Measurements from ENCODE around the gene PACS1. TPM values are rescaled to one million over a fixed set of nuclear protein-coding genes. Genes with fewer than 3 reads are reported as not detected.

The PACS1 gene
- total RNA-seq, 1 experiment from 2014 or later, result 41.1 TPM

- Histone ChIP-seq H3K27me3 (ENCODE audit: insufficient read depth, low read length) (no peaks in the 10 kb centered on the region), H3K9me3 (ENCODE audit: control insufficient read depth in 1 of 2, insufficient read depth in 1 of 2, low read depth in 1 of 2, low read length in 2 of 2) (0 out of 4 replicates have a peak, but pooled peaks cover 0 to 3% of the 10 kb centered on the region in 2 experiments), H3K9ac (ENCODE audit: low read length) (no peak overlapping the region), H3K4me2 (ENCODE audit: low read length) (no peak overlapping the region), H3K9me2 (ENCODE audit: insufficient read depth) (no peaks in the 10 kb centered on the region), H3K4me3 (replicated peaks in 1 of 2; ENCODE audit: low read depth in 1 of 2, low read length in 2 of 2) (no peak overlapping the region), H3K27ac (ENCODE audit: low read depth, low read length) (no peak overlapping the region), H3K36me3 (ENCODE audit: control insufficient read depth in 1 of 2, insufficient read depth in 2 of 2, low read length in 2 of 2) (no peaks in the 10 kb centered on the region), H3K4me1 (ENCODE audit: control insufficient read depth in 1 of 2, insufficient read depth in 2 of 2, low read length in 2 of 2) (no peaks in the 10 kb centered on the region), H4K20me1 (ENCODE audit: insufficient read depth) (no peaks in the 10 kb centered on the region), H3K79me2 (ENCODE audit: insufficient read depth, low read length) (no peaks in the 10 kb centered on the region), H2AFZ (ENCODE audit: low read depth, low read length, poor library complexity, severe bottlenecking) (no peak overlapping the region)
- CTCF ChIA-PET, result no interaction called here
- POLR2A ChIA-PET, result no interaction called here
- ATAC-seq (no peak), DNase-seq (ENCODE audit: low read depth, low spot score) (no peak)
- intact Hi-C loops (cut with micrococcal nuclease), result no loop called here
- no TSS peak for BruUV-seq (replicated peaks)
- TF ChIP-seq CEBPB (IDR thresholded peaks at IDR 0.05; ENCODE audit: low read depth) (no peak), RAD21 (IDR thresholded peaks at IDR 0.05; ENCODE audit: low read depth) (no peak), POLR2AphosphoS5 (IDR thresholded peaks at IDR 0.05; ENCODE audit: low read depth, low read length) (no peak), ZNF274 (IDR thresholded peaks at IDR 0.05; ENCODE audit: low read depth, low read length) (no peak), EZH2phosphoT487 (IDR thresholded peaks at IDR 0.05; ENCODE audit: borderline replicate concordance) (no peak), FOSL1 (IDR thresholded peaks at IDR 0.05; ENCODE audit: low read depth) (no peak)
- TF ChIP-seq, protein P1, sequence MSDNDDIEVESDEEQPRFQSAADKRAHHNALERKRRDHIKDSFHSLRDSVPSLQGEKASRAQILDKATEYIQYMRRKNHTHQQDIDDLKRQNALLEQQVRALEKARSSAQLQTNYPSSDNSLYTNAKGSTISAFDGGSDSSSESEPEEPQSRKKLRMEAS (IDR thresholded peaks at IDR 0.05), result no peak
- RAD21 ChIA-PET (ENCODE audit: low non-redundant PET in 1 of 2, low total read pairs in 2 of 2, uncharacterized antibody in 2 of 2, unreplicated experiment in 2 of 2), result no interaction called here
These were observed 81.2 kb downstream of the PACS1 start for GRCh38 chr11:66151273-66151672.

DNA sequence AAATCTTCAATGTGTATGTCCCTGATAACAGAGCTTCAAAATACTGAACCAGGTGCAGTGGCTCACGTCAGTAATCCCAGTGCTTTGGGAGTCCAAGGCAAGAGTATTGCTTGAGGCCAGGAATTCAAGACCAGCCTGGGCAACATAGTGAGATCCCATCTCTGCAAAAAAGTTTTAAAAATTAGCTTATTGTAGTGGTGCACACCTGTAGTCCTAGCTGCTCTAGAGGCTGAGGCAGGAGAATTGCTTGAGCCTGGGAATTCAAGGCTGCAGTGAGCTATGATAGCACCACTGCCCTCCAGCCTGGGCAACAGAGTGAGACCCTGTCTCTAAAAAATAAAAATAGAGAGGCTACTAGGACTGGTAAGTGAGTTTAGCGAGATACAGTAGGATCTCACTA lies 84.0 kb downstream of the PACS1 start:
- Histone ChIP-seq H3K4me1 (ENCODE audit: control insufficient read depth in 1 of 2, insufficient read depth in 2 of 2, low read length in 2 of 2) (peaks cover 0 to 6% of the 10 kb centered on the region in 2 experiments; a peak in 1 of 4 replicates), H3K9ac (ENCODE audit: low read length) (no peak overlapping the region), H3K27me3 (ENCODE audit: insufficient read depth, low read length) (no peaks in the 10 kb centered on the region), H3K4me3 (replicated peaks in 1 of 2; ENCODE audit: low read depth in 1 of 2, low read length in 2 of 2) (no peak overlapping the region), H3K36me3 (ENCODE audit: control insufficient read depth in 1 of 2, insufficient read depth in 2 of 2, low read length in 2 of 2) (no peaks in the 10 kb centered on the region), H3K9me3 (ENCODE audit: control insufficient read depth in 1 of 2, insufficient read depth in 1 of 2, low read depth in 1 of 2, low read length in 2 of 2) (no peaks in the 10 kb centered on the region), H4K20me1 (ENCODE audit: insufficient read depth) (no peaks in the 10 kb centered on the region), H3K4me2 (ENCODE audit: low read length) (no peak overlapping the region), H3K27ac (ENCODE audit: low read depth, low read length) (no peak overlapping the region), H2AFZ (ENCODE audit: low read depth, low read length, poor library complexity, severe bottlenecking) (no peak overlapping the region), H3K9me2 (ENCODE audit: insufficient read depth) (no peaks in the 10 kb centered on the region), H3K79me2 (ENCODE audit: insufficient read depth, low read length) (no peaks in the 10 kb centered on the region)
- intact Hi-C loops (cut with micrococcal nuclease), result no loop called here
- DNase-seq (ENCODE audit: low read depth, low spot score) (no peak), ATAC-seq (no peak)
- ChIA-PET CTCF (no interaction called here), POLR2A (no interaction called here), RAD21 (ENCODE audit: low non-redundant PET in 1 of 2, low total read pairs in 2 of 2, uncharacterized antibody in 2 of 2, unreplicated experiment in 2 of 2) (no interaction called here)
- BruUV-seq (replicated peaks), result no TSS peak
- no peak for TF ChIP-seq ELF1 (IDR thresholded peaks at IDR 0.05; ENCODE audit: borderline replicate concordance, low read depth)
- TF ChIP-seq JUND (IDR thresholded peaks at IDR 0.05), result no peak
- no peak for TF ChIP-seq POLR2A (IDR thresholded peaks at IDR 0.05; ENCODE audit: borderline replicate concordance, extremely low read depth, insufficient read depth, insufficient read length)
- no peak for TF ChIP-seq YY1 (IDR thresholded peaks at IDR 0.05; ENCODE audit: extremely low read depth, insufficient replicate concordance, low read depth, low read length)
- no peak for TF ChIP-seq RAD21 (IDR thresholded peaks at IDR 0.05; ENCODE audit: low read depth)
- TF ChIP-seq, protein P2, sequence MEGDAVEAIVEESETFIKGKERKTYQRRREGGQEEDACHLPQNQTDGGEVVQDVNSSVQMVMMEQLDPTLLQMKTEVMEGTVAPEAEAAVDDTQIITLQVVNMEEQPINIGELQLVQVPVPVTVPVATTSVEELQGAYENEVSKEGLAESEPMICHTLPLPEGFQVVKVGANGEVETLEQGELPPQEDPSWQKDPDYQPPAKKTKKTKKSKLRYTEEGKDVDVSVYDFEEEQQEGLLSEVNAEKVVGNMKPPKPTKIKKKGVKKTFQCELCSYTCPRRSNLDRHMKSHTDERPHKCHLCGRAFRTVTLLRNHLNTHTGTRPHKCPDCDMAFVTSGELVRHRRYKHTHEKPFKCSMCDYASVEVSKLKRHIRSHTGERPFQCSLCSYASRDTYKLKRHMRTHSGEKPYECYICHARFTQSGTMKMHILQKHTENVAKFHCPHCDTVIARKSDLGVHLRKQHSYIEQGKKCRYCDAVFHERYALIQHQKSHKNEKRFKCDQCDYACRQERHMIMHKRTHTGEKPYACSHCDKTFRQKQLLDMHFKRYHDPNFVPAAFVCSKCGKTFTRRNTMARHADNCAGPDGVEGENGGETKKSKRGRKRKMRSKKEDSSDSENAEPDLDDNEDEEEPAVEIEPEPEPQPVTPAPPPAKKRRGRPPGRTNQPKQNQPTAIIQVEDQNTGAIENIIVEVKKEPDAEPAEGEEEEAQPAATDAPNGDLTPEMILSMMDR (IDR thresholded peaks at IDR 0.05 in 2 of 3, conservative IDR thresholded peaks at IDR 0.05 in 1 of 3; ENCODE audit: borderline replicate concordance in 1 of 3, insufficient read depth in 1 of 3, low read depth in 2 of 3, low read length in 2 of 3), result no peak
- TF ChIP-seq EZH2 (IDR thresholded peaks at IDR 0.05), result no peak
- TF ChIP-seq, protein P1 (IDR thresholded peaks at IDR 0.05), result no peak
- no peak for TF ChIP-seq SP1 (IDR thresholded peaks at IDR 0.05; ENCODE audit: low read depth)
- no peak for TF ChIP-seq ZFX (IDR thresholded peaks at IDR 0.05)
- TF ChIP-seq TCF7L2 (IDR thresholded peaks at IDR 0.05; ENCODE audit: borderline replicate concordance, extremely low read depth, insufficient read depth, insufficient read length), result no peak
- TF ChIP-seq SRF (IDR thresholded peaks at IDR 0.05; ENCODE audit: low read depth), result no peak
- no peak for TF ChIP-seq SIN3A (IDR thresholded peaks at IDR 0.05; ENCODE audit: low read depth)

Measured in HCT116 (cell line).